Endometrium (tissue), 2 donors: ENCODE measurements around the gene SYNDIG1.
"Not testable (repeated sequence)": the region's sequence is repeated elsewhere in the genome, so short reads cannot be mapped to it uniquely, and the experiment has no call there.

Experiments used
- FAIRE-seq: peaks from 2 replicates; lab custom pipeline; 2012; peaks lifted over from hg19 to GRCh38; lab: Jason Lieb, UNC
- donor health status: control.
- donor health status: control.

Gene SYNDIG1

GRCh38 chr20:24493181-24493580 lies 23.8 kb downstream of the SYNDIG1 start:
- FAIRE-seq, result no peak

- no peak for FAIRE-seq
These were observed 24.4 kb downstream of the SYNDIG1 start for GRCh38 chr20:24493661-24494459.

- FAIRE-seq, result no peak
These were observed 25.1 kb downstream of the SYNDIG1 start for GRCh38 chr20:24494460-24494920.

GRCh38 chr20:24495266-24495665 lies 25.8 kb downstream of the SYNDIG1 start:
- FAIRE-seq, result no peak

- no peak for FAIRE-seq
These were observed 28.4 kb downstream of the SYNDIG1 start for GRCh38 chr20:24497851-24498250.

- FAIRE-seq, result no peak
These were observed 29.2 kb downstream of the SYNDIG1 start for GRCh38 chr20:24498641-24499040.

- no peak for FAIRE-seq
These were observed 30.0 kb downstream of the SYNDIG1 start for GRCh38 chr20:24499472-24499871.

- no peak for FAIRE-seq
These were observed 32.5 kb downstream of the SYNDIG1 start for GRCh38 chr20:24501764-24502556.

- FAIRE-seq, result no peak
These were observed 33.2 kb downstream of the SYNDIG1 start for GRCh38 chr20:24502661-24503060.

- no peak for FAIRE-seq
These were observed 34.0 kb downstream of the SYNDIG1 start for GRCh38 chr20:24503352-24503931.

- no peak for FAIRE-seq
These were observed 35.2 kb downstream of the SYNDIG1 start for GRCh38 chr20:24504331-24505285.

GRCh38 chr20:24506146-24506545 lies 36.7 kb downstream of the SYNDIG1 start:
- FAIRE-seq, result no peak

GRCh38 chr20:24506696-24507095 lies 37.3 kb downstream of the SYNDIG1 start:
- no peak for FAIRE-seq

GRCh38 chr20:24507182-24507853 lies 37.9 kb downstream of the SYNDIG1 start:
- FAIRE-seq, result no peak

GRCh38 chr20:24512441-24512840 lies 43.0 kb downstream of the SYNDIG1 start:
- FAIRE-seq, result not testable (repeated sequence)

- no peak for FAIRE-seq
These were observed 49.1 kb downstream of the SYNDIG1 start for GRCh38 chr20:24518515-24518914.

GRCh38 chr20:24519476-24519875 lies 50.0 kb downstream of the SYNDIG1 start:
- no peak for FAIRE-seq

GRCh38 chr20:24521032-24521431 lies 51.6 kb downstream of the SYNDIG1 start:
- no peak for FAIRE-seq

- no peak for FAIRE-seq
These were observed 53.3 kb downstream of the SYNDIG1 start for GRCh38 chr20:24522452-24523330.

- FAIRE-seq, result no peak
These were observed 54.2 kb downstream of the SYNDIG1 start for GRCh38 chr20:24523661-24524060.
